Airway epithelial cell (primary cell): ENCODE results near the gene CCT8. TPM values are rescaled to one million over a fixed set of nuclear protein-coding genes. Genes with fewer than 3 reads are reported as not detected.

ENCODE experiments used
- total RNA-seq: library from RNA; depleted of rRNA; stranded (reverse); fragments of >200 nt; gene quantifications from 2 replicates; pipeline ENCODE4 v1.2.3, GENCODE V29; 2015

The CCT8 gene, protein sequence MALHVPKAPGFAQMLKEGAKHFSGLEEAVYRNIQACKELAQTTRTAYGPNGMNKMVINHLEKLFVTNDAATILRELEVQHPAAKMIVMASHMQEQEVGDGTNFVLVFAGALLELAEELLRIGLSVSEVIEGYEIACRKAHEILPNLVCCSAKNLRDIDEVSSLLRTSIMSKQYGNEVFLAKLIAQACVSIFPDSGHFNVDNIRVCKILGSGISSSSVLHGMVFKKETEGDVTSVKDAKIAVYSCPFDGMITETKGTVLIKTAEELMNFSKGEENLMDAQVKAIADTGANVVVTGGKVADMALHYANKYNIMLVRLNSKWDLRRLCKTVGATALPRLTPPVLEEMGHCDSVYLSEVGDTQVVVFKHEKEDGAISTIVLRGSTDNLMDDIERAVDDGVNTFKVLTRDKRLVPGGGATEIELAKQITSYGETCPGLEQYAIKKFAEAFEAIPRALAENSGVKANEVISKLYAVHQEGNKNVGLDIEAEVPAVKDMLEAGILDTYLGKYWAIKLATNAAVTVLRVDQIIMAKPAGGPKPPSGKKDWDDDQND
- total RNA-seq, result 244 and 271 TPM in 2 replicates

GRCh38 chr21:29073222-29074006, at the start of gene CCT8:
Gene CCT8 (minus strand): TSS chr21:29073648. CDS start chr21:29073590, 58 bp downstream.

GRCh38 chr21:29024474-29025327, 48.7 kb downstream of the CCT8 start, which contains the start of gene USP16:
Gene USP16 (plus strand): TSS chr21:29024668. CDS start chr21:29027914, 3,246 bp downstream.

Other genes with a start within 250 kb of the CCT8 start
- gene LTN1, start 80.8 kb downstream of the CCT8 start, total RNA-seq, result 14.9 and 17.1 TPM in 2 replicates
- gene RWDD2B, start 54.3 kb downstream of the CCT8 start, total RNA-seq, result 6.4 and 16.4 TPM in 2 replicates
- gene USP16, start 49.0 kb downstream of the CCT8 start, total RNA-seq, result 15.9 and 20.7 TPM in 2 replicates
- gene MAP3K7CL, start 57.0 kb upstream of the CCT8 start, total RNA-seq, result 1.7 and 2.2 TPM in 2 replicates
- 28.1 and 34.8 TPM in 2 replicates for gene BACH1, start 225.3 kb upstream of the CCT8 start, total RNA-seq